Upper lobe of left lung (tissue), 6 donors: ENCODE data around the gene TRIM47. TPM values are rescaled to one million over a fixed set of nuclear protein-coding genes. Genes with fewer than 3 reads are reported as not detected.

Experiments used
- ATAC-seq, 2 donors: fragments of 200-7000 bp; cut with Tn5 transposase; one replicate each; pipeline ENCODE4 v1.9.1; 2022; ENCODE audit warnings: mild to moderate bottlenecking in 2 of 2, moderate library complexity in 2 of 2; ENCODE audit not compliant: low FRiP score in 2 of 2
- DNase-seq, 2 donors: peaks; one replicate each; pipeline ENCODE4 v3.0.0-alpha.2; 2019 to 2020
- H3K27ac ChIP-seq, 4 donors: fragments of 200-600 bp; sonication (generic); one replicate each; pipeline ENCODE4 v1.5.1; 2016 to 2019
- H3K27me3 ChIP-seq, 4 donors: fragments of 200-600 bp; sonication (generic); one replicate each; pipeline ENCODE4 v1.5.1; 2017 to 2019
- H3K36me3 ChIP-seq, 4 donors: fragments of 200-600 bp; sonication (generic); one replicate each; pipeline ENCODE4 v1.5.1; 2016 to 2019
- H3K4me1 ChIP-seq, 4 donors: fragments of 200-600 bp; sonication (generic); one replicate each; pipeline ENCODE4 v1.5.1; 2018 to 2019
- H3K4me3 ChIP-seq, 4 donors: fragments of 200-600 bp; sonication (generic); one replicate each; pipeline ENCODE4 v1.5.1; 2017 to 2019; ENCODE audit warnings: mild to moderate bottlenecking in 2 of 4, moderate library complexity in 1 of 4
- H3K9me3 ChIP-seq, 4 donors: fragments of 200-600 bp; sonication (generic); one replicate each; pipeline ENCODE4 v1.5.1; 2018 to 2019
- EP300 ChIP-seq, 4 donors: sonication (generic); formaldehyde crosslinking; IDR thresholded peaks; one replicate each; pipeline ENCODE4 v1.5.1; 2017; ENCODE audit warnings: antibody characterized with exemption in 4 of 4, control low read depth in 2 of 4
- POLR2A ChIP-seq, 4 donors: fragments of 450-650 bp; IDR thresholded peaks; one replicate each; pipeline ENCODE4 v1.5.1; 2016 to 2017; ENCODE audit warnings: antibody characterized with exemption in 4 of 4, mild to moderate bottlenecking in 2 of 4
- POLR2AphosphoS5 ChIP-seq, 2 donors: sonication (generic); formaldehyde crosslinking; IDR thresholded peaks; one replicate each; pipeline ENCODE4 v1.5.1; 2017; ENCODE audit warnings: antibody characterized with exemption in 2 of 2
- WGBS, 2 donors: methylation state at CpG; one replicate each; pipeline ENCODE4 v1.1.5; 2017 to 2018; 5-methylcytosine and 5-hydroxymethylcytosine counted together
- total RNA-seq, 6 donors: library from RNA; depleted of rRNA in 4 of 6; stranded (reverse); fragments of >200 nt in 4 of 6; gene quantifications; one replicate each; pipeline versions ENCODE4 v1.1.0 to v1.2.1, GENCODE V29; 2016 to 2021
- TF ChIP-seq, protein P1 (sequence below), 6 experiments: fragments of 450-650 bp in 4 of 6; fragments of 200-600 bp in 2 of 6; sonication (generic) in 2 of 6; IDR thresholded peaks; one replicate each; pipeline ENCODE4 v1.5.1; 2016 to 2019; ENCODE audit warnings: antibody characterized with exemption in 6 of 6
- donor health status: DM: no; HTN: no; CAD: no; lungs with moderate emphysema.
- donor health status: DM: no; HTN: yes; CAD: no; lungs with severe emphysema.

The TRIM47 gene
- total RNA-seq, 6 donors from 2014 or later, result 20.1 to 55.6 (median 33.3) TPM

DNA sequence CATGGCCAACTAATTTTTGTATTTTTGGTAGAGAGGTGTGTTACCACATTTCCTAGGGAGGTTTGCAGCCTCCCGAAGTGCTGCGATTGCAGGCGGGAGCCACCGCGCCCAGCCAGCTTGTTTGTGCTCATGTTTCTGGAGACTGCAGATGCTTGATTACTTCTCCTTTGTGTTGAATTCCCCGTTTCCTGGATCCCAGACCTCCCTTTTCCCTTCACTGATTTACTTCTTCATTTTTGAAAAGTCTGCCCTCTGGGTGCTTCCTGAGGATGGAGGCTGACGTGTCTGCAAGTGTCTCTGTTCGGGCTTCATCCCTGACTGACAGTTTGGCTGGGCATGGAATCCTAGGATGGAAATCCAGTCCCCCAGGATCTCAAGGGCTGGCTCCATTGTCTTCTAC is 7.0 kb upstream of the TRIM47 start:
- Histone ChIP-seq H3K9me3 (no peaks in the 10 kb centered on the region), H3K27ac (no peak overlapping the region), H3K4me1 (peaks cover 0 to 10% (median 2%) of the 10 kb centered on the region in 4 donors), H3K27me3 (no peaks in the 10 kb centered on the region), H3K36me3 (peaks cover 0 to 13% (median 7%) of the 10 kb centered on the region in 4 donors), H3K4me3 (no peak overlapping the region)
- peak in 1 of 2 donors; percentile 33 for DNase-seq
- 58 to 64% methylated on average over 8 of the region's 8 CpGs for WGBS, 2 donors
- TF ChIP-seq, protein P1, sequence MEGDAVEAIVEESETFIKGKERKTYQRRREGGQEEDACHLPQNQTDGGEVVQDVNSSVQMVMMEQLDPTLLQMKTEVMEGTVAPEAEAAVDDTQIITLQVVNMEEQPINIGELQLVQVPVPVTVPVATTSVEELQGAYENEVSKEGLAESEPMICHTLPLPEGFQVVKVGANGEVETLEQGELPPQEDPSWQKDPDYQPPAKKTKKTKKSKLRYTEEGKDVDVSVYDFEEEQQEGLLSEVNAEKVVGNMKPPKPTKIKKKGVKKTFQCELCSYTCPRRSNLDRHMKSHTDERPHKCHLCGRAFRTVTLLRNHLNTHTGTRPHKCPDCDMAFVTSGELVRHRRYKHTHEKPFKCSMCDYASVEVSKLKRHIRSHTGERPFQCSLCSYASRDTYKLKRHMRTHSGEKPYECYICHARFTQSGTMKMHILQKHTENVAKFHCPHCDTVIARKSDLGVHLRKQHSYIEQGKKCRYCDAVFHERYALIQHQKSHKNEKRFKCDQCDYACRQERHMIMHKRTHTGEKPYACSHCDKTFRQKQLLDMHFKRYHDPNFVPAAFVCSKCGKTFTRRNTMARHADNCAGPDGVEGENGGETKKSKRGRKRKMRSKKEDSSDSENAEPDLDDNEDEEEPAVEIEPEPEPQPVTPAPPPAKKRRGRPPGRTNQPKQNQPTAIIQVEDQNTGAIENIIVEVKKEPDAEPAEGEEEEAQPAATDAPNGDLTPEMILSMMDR (IDR thresholded peaks at IDR 0.05), result no peak
- TF ChIP-seq POLR2A (IDR thresholded peaks at IDR 0.05), result no peak
- TF ChIP-seq POLR2AphosphoS5 (IDR thresholded peaks at IDR 0.05), result no peak
- no peak for ATAC-seq

DNA sequence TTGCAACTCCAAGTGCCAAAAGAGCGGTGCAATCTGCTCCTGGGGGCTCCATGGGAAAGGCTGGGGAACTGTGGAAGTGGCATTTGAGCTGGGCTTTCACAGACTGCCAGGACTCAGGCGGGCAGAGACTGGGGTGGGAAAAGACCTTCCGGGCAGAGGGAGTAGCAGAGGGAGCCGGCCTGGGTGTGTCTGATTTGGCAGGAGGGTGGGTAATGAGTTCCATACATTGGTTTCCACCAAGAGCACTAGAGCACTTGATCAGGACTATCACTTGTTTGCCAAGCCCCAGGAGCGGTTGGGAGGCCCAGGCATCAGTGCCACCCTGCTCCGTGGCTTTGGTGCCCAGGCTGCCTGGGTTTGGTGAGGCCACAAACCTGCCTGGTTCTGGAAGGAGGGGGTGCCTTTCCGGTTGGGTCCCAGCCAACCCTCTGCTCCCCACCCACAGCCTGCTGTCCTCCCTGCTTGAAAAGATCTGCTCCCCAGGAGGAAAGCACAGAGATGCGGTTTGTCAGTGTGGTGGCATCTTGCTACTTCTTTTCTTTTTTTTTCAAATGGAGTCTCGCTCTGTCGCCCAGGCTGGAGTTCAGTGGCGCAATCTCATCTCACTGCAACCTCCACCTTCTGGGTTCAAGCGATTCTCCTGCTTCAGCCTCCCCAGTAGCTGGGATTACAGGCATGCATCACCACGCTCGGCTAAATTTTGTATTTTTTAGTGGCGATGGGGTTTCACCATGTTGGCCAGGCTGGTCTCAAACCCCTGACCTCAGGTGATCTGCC is 3.5 kb upstream of the TRIM47 start:
- Histone ChIP-seq H3K4me3 (no peak overlapping the region), H3K36me3 (no peaks in the 10 kb centered on the region), H3K27me3 (peaks cover 0 to 3% (median 0%) of the 10 kb centered on the region in 4 donors), H3K9me3 (no peaks in the 10 kb centered on the region), H3K4me1 (peaks cover 8 to 27% (median 24%) of the 10 kb centered on the region in 4 donors), H3K27ac (no peak overlapping the region)
- no peak for DNase-seq
- WGBS, 2 donors, result 69 to 87% methylated on average over 12 to 15 of the region's 15 CpGs
- TF ChIP-seq, protein P1 (IDR thresholded peaks at IDR 0.05), result no peak
- TF ChIP-seq POLR2A (IDR thresholded peaks at IDR 0.05) (no peak), POLR2AphosphoS5 (IDR thresholded peaks at IDR 0.05) (no peak), EP300 (IDR thresholded peaks at IDR 0.05) (no peak)
- no peak for ATAC-seq

DNA sequence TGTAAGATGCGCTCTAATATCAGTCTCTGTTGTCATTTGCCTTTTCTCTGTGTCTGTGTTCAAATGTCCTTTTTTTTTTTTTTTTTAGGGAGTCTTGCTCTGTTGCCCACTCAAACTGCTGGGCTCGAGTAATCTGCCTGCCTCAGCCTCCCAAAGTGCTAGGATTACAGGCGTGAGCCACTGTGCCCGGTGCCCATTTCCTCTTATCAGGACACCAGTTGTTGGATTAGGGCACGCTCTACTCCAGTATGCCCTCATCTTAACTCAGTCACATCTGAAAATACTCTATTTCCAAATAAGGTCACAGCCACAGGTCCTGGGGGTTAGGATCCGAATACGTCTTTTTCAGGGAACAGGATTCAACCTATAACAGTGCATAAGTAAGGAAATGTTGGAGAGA is 1.9 kb upstream of the TRIM47 start:
- ATAC-seq (no peak), DNase-seq (no peak)
- WGBS, 2 donors, result 87 to 92% methylated on average over 7 of the region's 7 CpGs

DNA sequence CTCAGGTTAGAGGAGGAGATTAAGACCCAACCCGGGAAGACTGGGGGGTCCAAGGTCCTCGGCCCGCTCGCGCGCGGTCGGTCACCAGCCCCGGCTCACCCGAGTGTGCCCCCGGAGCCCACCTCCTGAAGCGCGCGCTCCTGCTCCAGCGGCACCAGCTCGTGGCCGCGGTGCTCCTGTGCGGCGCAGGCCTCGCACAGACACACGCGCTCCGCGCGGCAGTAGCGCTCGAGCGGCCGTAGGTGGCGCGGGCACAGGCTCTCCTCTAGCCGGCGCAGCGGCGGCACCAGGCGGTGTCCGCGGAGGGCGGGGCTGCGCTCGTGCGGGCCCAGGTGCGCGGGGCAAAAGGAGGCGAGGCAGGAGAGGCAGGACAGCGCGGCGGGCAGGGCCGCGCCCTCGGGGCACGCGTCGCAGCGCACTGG is 618 bp downstream of the TRIM47 start:
- no peaks in the 10 kb centered on the region for H3K9me3 ChIP-seq
- peak; percentile 77 to 83 for ATAC-seq
- H3K27me3 ChIP-seq, result peaks cover 0 to 3% (median 0%) of the 10 kb centered on the region in 4 donors
- 0% methylated on average over 10 of the region's 56 CpGs; no CpG with 5 or more reads in 1 of the 2 donors for WGBS, 2 donors
- H3K27ac ChIP-seq, result peak overlapping the region; percentile 91 to 95 (median 94)
- DNase-seq, result peak; percentile 71 to 95
- TF ChIP-seq EP300 (IDR thresholded peaks at IDR 0.05) (no peak), POLR2A (IDR thresholded peaks at IDR 0.05) (peak in 1 of 4 donors; percentile 14), POLR2AphosphoS5 (IDR thresholded peaks at IDR 0.05) (peak in 1 of 2 donors; percentile 42)
- TF ChIP-seq, protein P1 (IDR thresholded peaks at IDR 0.05), result peak; percentile 36 to 87 (median 76)
- H3K36me3 ChIP-seq, result peaks cover 0 to 24% (median 10%) of the 10 kb centered on the region in 4 donors
- peak overlapping the region; percentile 65 to 80 (median 70) for H3K4me3 ChIP-seq
- H3K4me1 ChIP-seq, result peaks cover 49 to 61% (median 54%) of the 10 kb centered on the region in 4 donors

More for the DNA sequence above, 1.9 kb upstream of the TRIM47 start:
- Histone ChIP-seq H3K27me3 (peaks cover 0 to 3% (median 0%) of the 10 kb centered on the region in 4 donors), H3K36me3 (peaks cover 0 to 6% (median 0%) of the 10 kb centered on the region in 4 donors), H3K27ac (no peak overlapping the region), H3K4me3 (no peak overlapping the region), H3K9me3 (no peaks in the 10 kb centered on the region), H3K4me1 (peaks cover 24 to 43% (median 40%) of the 10 kb centered on the region in 4 donors)
- TF ChIP-seq, protein P1 (IDR thresholded peaks at IDR 0.05), result no peak
- no peak for TF ChIP-seq POLR2AphosphoS5 (IDR thresholded peaks at IDR 0.05)
- TF ChIP-seq POLR2A (IDR thresholded peaks at IDR 0.05), result no peak
- TF ChIP-seq EP300 (IDR thresholded peaks at IDR 0.05), result no peak
